Mucosa of descending colon (tissue), 3 donors: ENCODE measurements around the gene UPF3A. TPM values are rescaled to one million over a fixed set of nuclear protein-coding genes. Genes with fewer than 3 reads are reported as not detected.

Source experiments
- ATAC-seq: fragments of 200-7000 bp; cut with Tn5 transposase; one replicate; pipeline ENCODE4 v1.9.1; 2020; ENCODE audit warnings: mild to moderate bottlenecking, moderate library complexity
- DNase-seq, 3 donors: peaks; one replicate each; pipeline ENCODE4 v3.0.0-alpha.2; 2020
- H3K36me3 ChIP-seq: fragments of 200-600 bp; one replicate; pipeline ENCODE4 v1.8.0; 2021; ENCODE audit warnings: low read depth, mild to moderate bottlenecking
- H3K4me1 ChIP-seq: fragments of 200-600 bp; one replicate; pipeline ENCODE4 v1.8.0; 2021; ENCODE audit warnings: low read depth, mild to moderate bottlenecking
- H3K4me3 ChIP-seq: fragments of 200-600 bp; one replicate; pipeline ENCODE4 v1.8.0; 2021; ENCODE audit warnings: mild to moderate bottlenecking
- H3K9me3 ChIP-seq: fragments of 200-600 bp; one replicate; pipeline ENCODE4 v1.8.0; 2021; ENCODE audit warnings: mild to moderate bottlenecking
- intact Hi-C, 2 donors: fragments of 100-400 bp; cut with DNase I in 1 of 2; cut with micrococcal nuclease in 1 of 2; formaldehyde crosslinking; loops; one replicate each; pipeline versions ENCODE4 v1.11.0 to v1.11.1; 2022; cut with DNase I, micrococcal nuclease
- total RNA-seq, 3 donors: library from RNA; stranded (reverse); fragmentation: NEBNext Ultra II Directional in 2 of 3; extraction: Animal tissue kit (Norgen Biotek cat#: 25700) in 2 of 3; gene quantifications; one replicate each; pipeline versions ENCODE4 v1.2.1 to v1.2.4, GENCODE V29; 2021 to 2023
- TF ChIP-seq, protein P1 (sequence below): fragments of 200-600 bp; IDR thresholded peaks from one replicate; pipeline ENCODE4 v1.8.0; 2022; ENCODE audit warnings: antibody characterized with exemption, mild to moderate bottlenecking
- donor health status: DM: no; HTN: no; CAD: no; lungs with moderate emphysema.
- donor health status: DM: no; HTN: no; CAD: no.
- donor health status: DM: no; HTN: yes; CAD: no.

UPF3A gene
- total RNA-seq, 3 donors from 2014 or later, result 35.6 to 41.6 (median 41.0) TPM

DNA sequence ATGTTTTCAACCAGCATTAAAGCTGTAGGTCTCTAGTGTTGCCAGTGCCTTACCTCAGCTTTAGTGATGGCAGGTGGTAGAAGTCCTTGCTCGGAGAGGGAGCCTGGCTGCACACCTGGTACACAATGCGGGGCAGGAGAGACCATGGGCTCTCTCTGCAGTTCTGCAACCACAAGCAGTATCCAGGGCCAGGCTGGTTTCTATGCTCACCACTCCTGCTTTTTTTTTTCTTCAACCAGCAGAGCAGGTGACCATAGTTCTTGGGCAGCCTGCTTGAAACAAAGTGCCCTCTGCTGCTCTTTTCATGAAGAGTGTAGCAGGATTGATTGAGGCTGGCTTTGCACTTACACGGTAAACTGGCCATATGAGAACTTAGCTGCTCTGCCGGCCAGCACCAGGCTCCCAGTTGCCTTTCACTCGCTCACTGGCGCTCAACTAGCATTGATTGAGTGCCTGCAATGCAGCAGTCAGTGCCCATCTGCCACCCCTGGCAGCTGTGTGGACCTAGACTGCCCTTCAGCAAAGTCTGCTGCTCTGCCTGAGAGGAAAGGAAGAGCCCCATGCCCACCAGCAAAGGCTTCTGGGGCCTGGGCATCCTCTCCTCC is 28.5 kb downstream of the UPF3A start:
- TF ChIP-seq, protein P1, sequence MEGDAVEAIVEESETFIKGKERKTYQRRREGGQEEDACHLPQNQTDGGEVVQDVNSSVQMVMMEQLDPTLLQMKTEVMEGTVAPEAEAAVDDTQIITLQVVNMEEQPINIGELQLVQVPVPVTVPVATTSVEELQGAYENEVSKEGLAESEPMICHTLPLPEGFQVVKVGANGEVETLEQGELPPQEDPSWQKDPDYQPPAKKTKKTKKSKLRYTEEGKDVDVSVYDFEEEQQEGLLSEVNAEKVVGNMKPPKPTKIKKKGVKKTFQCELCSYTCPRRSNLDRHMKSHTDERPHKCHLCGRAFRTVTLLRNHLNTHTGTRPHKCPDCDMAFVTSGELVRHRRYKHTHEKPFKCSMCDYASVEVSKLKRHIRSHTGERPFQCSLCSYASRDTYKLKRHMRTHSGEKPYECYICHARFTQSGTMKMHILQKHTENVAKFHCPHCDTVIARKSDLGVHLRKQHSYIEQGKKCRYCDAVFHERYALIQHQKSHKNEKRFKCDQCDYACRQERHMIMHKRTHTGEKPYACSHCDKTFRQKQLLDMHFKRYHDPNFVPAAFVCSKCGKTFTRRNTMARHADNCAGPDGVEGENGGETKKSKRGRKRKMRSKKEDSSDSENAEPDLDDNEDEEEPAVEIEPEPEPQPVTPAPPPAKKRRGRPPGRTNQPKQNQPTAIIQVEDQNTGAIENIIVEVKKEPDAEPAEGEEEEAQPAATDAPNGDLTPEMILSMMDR, result no peak
- no peak for DNase-seq
- Histone ChIP-seq H3K9me3 (no peaks in the 10 kb centered on the region), H3K4me3 (no peak overlapping the region), H3K4me1 (peaks cover 6% of the 10 kb centered on the region), H3K36me3 (no peaks in the 10 kb centered on the region)
- no peak for ATAC-seq
- intact Hi-C loops, result no loop called here

DNA sequence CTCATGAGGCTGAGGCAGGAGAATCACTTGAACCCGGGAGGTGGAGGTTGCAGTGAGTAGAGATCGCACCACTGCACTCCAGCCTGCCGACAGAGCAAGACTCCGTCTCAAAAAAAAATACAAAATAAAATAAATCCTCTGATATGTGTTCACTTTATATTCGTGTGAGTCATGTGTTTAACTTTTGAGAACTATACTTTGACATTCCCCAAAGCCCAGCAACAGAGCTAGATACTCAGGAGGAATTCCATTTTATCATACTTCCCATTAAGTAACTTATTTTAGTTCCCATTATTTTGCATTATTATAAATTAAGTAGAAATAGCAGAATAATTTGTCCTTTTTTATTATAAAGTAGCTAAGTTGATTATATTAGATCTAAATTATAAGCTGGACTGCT is 29.6 kb downstream of the UPF3A start:
- Histone ChIP-seq H3K4me3 (no peak overlapping the region), H3K36me3 (no peaks in the 10 kb centered on the region), H3K4me1 (peaks cover 11% of the 10 kb centered on the region), H3K9me3 (no peaks in the 10 kb centered on the region)
- TF ChIP-seq, protein P1, result no peak
- ATAC-seq (no peak), DNase-seq (no peak)
- intact Hi-C loops, result no loop called here

- intact Hi-C loops, result no loop called here
- peaks cover 13% of the 10 kb centered on the region for H3K4me1 ChIP-seq
- TF ChIP-seq, protein P1, result no peak
- no peaks in the 10 kb centered on the region for H3K36me3 ChIP-seq
- no peaks in the 10 kb centered on the region for H3K9me3 ChIP-seq
- no peak overlapping the region for H3K4me3 ChIP-seq
- no peak for DNase-seq
- ATAC-seq, result no peak
These were observed 30.0 kb downstream of the UPF3A start for GRCh38 chr13:114311387-114311786.

GRCh38 chr13:114311908-114312307 is 30.5 kb downstream of the UPF3A start:
- TF ChIP-seq, protein P1, result no peak
- peaks cover 13% of the 10 kb centered on the region for H3K4me1 ChIP-seq
- no peaks in the 10 kb centered on the region for H3K9me3 ChIP-seq
- H3K36me3 ChIP-seq, result no peaks in the 10 kb centered on the region
- intact Hi-C loops, result no loop called here
- DNase-seq (no peak), ATAC-seq (no peak)
- H3K4me3 ChIP-seq, result no peak overlapping the region

DNA sequence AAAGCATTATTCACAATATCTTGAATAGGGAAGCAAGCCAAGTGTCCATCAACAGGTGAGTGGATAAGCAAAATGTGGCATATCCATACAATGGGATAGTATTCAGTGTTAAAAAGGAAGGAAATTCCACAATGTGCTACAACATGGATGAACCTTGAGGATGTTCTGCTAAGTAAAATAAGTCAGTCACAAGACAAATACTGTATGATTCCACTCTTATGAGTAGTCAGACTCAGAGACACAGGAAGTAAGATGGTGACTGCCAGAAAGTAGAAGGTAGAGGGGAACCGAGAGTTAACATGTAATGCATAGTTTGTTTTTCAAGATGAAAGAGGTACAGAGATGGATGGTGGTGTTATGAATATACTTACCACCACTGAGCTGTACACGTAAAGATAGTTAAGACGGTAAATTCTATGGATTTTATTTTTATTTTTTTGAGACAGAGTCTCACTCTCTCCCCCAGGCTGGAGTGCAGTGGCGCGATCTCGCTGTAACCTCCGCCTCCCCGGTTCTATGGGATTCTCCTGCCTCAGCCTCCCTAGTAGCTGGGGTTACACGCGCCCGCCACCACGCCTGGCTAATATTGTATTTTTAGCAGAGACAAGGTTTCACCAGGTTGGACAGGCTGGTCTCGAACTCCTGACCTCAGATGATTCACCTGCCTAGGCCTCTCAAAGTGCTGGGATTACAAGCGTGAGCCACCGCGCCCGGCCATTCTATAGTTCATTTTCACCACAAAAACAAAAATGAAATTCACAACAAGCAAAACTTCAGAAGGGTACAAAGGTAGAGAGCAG is 31.9 kb downstream of the UPF3A start:
- no peak overlapping the region for H3K4me3 ChIP-seq
- DNase-seq, result peak in 2 of 3 donors; percentile 23 to 39
- intact Hi-C loops, result no loop called here
- H3K4me1 ChIP-seq, result peaks cover 17% of the 10 kb centered on the region
- ATAC-seq, result no peak
- TF ChIP-seq, protein P1, result no peak
- no peaks in the 10 kb centered on the region for H3K36me3 ChIP-seq
- H3K9me3 ChIP-seq, result no peaks in the 10 kb centered on the region
